HG03064 (cell line): Measurements from ENCODE around the gene CRYL1.

Source experiments
- ATAC-seq: cut with Tn5 transposase; IDR thresholded peaks from one replicate; pipeline ENCODE4 v1.9.1; 2021; ENCODE audit warnings: low read depth; ENCODE audit not compliant: unreplicated experiment

Gene CRYL1

GRCh38 chr13:20353973-20354372, 171.7 kb downstream of the CRYL1 start:
- no peak for ATAC-seq
